Lower lobe of right lung (tissue), 2 donors: Measurements from ENCODE around the gene IL36RN. TPM values are rescaled to one million over a fixed set of nuclear protein-coding genes. Genes with fewer than 3 reads are reported as not detected.

Experiments used
- ATAC-seq, 2 donors: fragments of 200-7000 bp; cut with Tn5 transposase; one replicate each; pipeline ENCODE4 v1.9.1; 2020 to 2022; ENCODE audit warnings: mild to moderate bottlenecking in 2 of 2, moderate library complexity in 2 of 2
- DNase-seq: peaks from one replicate; pipeline ENCODE4 v3.0.0-alpha.2; 2020
- H3K27ac ChIP-seq: fragments of 200-600 bp; one replicate; pipeline ENCODE4 v1.8.0; 2022
- H3K27me3 ChIP-seq: fragments of 200-600 bp; one replicate; pipeline ENCODE4 v1.8.0; 2022; ENCODE audit warnings: low read depth
- H3K36me3 ChIP-seq: fragments of 200-600 bp; one replicate; pipeline ENCODE4 v1.8.0; 2022; ENCODE audit warnings: mild to moderate bottlenecking
- H3K4me1 ChIP-seq: fragments of 200-600 bp; one replicate; pipeline ENCODE4 v1.8.0; 2022
- H3K4me3 ChIP-seq: fragments of 200-600 bp; one replicate; pipeline ENCODE4 v1.8.0; 2022; ENCODE audit warnings: mild to moderate bottlenecking
- H3K9me3 ChIP-seq: fragments of 200-600 bp; one replicate; pipeline ENCODE4 v1.8.0; 2022
- CTCF ChIP-seq: fragments of 200-600 bp; IDR thresholded peaks from one replicate; pipeline ENCODE4 v1.8.0; 2022; ENCODE audit warnings: antibody characterized with exemption, mild to moderate bottlenecking
- intact Hi-C: fragments of 100-400 bp; cut with DNase I; formaldehyde crosslinking; loops from one replicate; pipeline ENCODE4 v1.11.0; 2022
- total RNA-seq: library from RNA; stranded (reverse); fragmentation: NEBNext Ultra II Directional; extraction: Animal tissue kit (Norgen Biotek cat#: 25700); gene quantifications from one replicate; pipeline ENCODE4 v1.2.1, GENCODE V29; 2021
- donor health status: DM: no; HTN: yes; CAD: no; lungs with severe emphysema.

Gene IL36RN
- total RNA-seq, 1 donor from 2014 or later: not detected

- no peaks in the 10 kb centered on the region for H3K9me3 ChIP-seq
- H3K27me3 ChIP-seq: peaks cover 4% of the 10 kb centered on the region
- no peak overlapping the region for H3K27ac ChIP-seq
- no peak overlapping the region for H3K4me3 ChIP-seq
- no peak for TF ChIP-seq CTCF
- intact Hi-C loops: no loop called here
- ATAC-seq (no peak), DNase-seq (no peak)
- H3K4me1 ChIP-seq: no peaks in the 10 kb centered on the region
- no peaks in the 10 kb centered on the region for H3K36me3 ChIP-seq
These were observed 22.2 kb upstream of the IL36RN start for GRCh38 chr2:113036763-113037162.

- TF ChIP-seq CTCF: no peak
- no peak for DNase-seq
- no peak overlapping the region for H3K27ac ChIP-seq
These were observed 20.7 kb upstream of the IL36RN start for GRCh38 chr2:113038291-113038690.

GRCh38 chr2:113039158-113039557, 19.8 kb upstream of the IL36RN start:
- no peaks in the 10 kb centered on the region for H3K4me1 ChIP-seq
- intact Hi-C loops: no loop called here
- no peaks in the 10 kb centered on the region for H3K9me3 ChIP-seq
- H3K27ac ChIP-seq: no peak overlapping the region
- ATAC-seq: no peak
- H3K4me3 ChIP-seq: no peak overlapping the region
- peaks cover 4% of the 10 kb centered on the region for H3K27me3 ChIP-seq
- DNase-seq: no peak
- H3K36me3 ChIP-seq: no peaks in the 10 kb centered on the region
- TF ChIP-seq CTCF: no peak

More at GRCh38 chr2:113038291-113038690, 20.7 kb upstream of the IL36RN start:
- no peaks in the 10 kb centered on the region for H3K9me3 ChIP-seq
- intact Hi-C loops: no loop called here
- ATAC-seq: no peak
- H3K4me3 ChIP-seq: no peak overlapping the region
- no peaks in the 10 kb centered on the region for H3K36me3 ChIP-seq
- H3K27me3 ChIP-seq: peaks cover 4% of the 10 kb centered on the region
- no peaks in the 10 kb centered on the region for H3K4me1 ChIP-seq

- intact Hi-C loops: no loop called here
- Histone ChIP-seq H3K36me3 (no peaks in the 10 kb centered on the region), H3K9me3 (no peaks in the 10 kb centered on the region), H3K4me1 (no peaks in the 10 kb centered on the region), H3K4me3 (no peak overlapping the region), H3K27ac (no peak overlapping the region), H3K27me3 (peaks cover under 1% of the 10 kb centered on the region)
- ATAC-seq (no peak), DNase-seq (no peak)
- TF ChIP-seq CTCF: no peak
These were observed 19.3 kb upstream of the IL36RN start for GRCh38 chr2:113039719-113040118.

GRCh38 chr2:113041871-113042270, 17.1 kb upstream of the IL36RN start:
- no peak for TF ChIP-seq CTCF
- no peaks in the 10 kb centered on the region for H3K4me1 ChIP-seq
- ATAC-seq: no peak
- DNase-seq: no peak
- no peaks in the 10 kb centered on the region for H3K27me3 ChIP-seq
- intact Hi-C loops: no loop called here
- no peaks in the 10 kb centered on the region for H3K9me3 ChIP-seq
- no peak overlapping the region for H3K27ac ChIP-seq
- no peak overlapping the region for H3K4me3 ChIP-seq
- no peaks in the 10 kb centered on the region for H3K36me3 ChIP-seq

- no peak for ATAC-seq
- no peaks in the 10 kb centered on the region for H3K27me3 ChIP-seq
- H3K36me3 ChIP-seq: no peaks in the 10 kb centered on the region
- intact Hi-C loops: no loop called here
- no peak overlapping the region for H3K4me3 ChIP-seq
- H3K4me1 ChIP-seq: no peaks in the 10 kb centered on the region
- no peaks in the 10 kb centered on the region for H3K9me3 ChIP-seq
- TF ChIP-seq CTCF: no peak
- DNase-seq: no peak
- H3K27ac ChIP-seq: no peak overlapping the region
These were observed 12.5 kb upstream of the IL36RN start for GRCh38 chr2:113046465-113046864.
